RWPE2 (cell line): ENCODE data around the gene EFR3B.
"Not testable (repeated sequence)": the region's sequence is repeated elsewhere in the genome, so short reads cannot be mapped to it uniquely, and the experiment has no call there.

Experiments used
- ATAC-seq: fragments of 200-7000 bp; cut with Tn5 transposase; 3 replicates; pipeline ENCODE4 v1.9.1; 2021; ENCODE audit warnings: low read depth
- DNase-seq: peaks from one replicate; pipeline ENCODE4 v3.0.0-alpha.2; 2020; ENCODE audit warnings: low spot score
- H3K27ac ChIP-seq: fragments of 450-650 bp; 2 replicates; pipeline ENCODE4 v1.5.1; 2017; ENCODE audit warnings: mild to moderate bottlenecking; ENCODE audit not compliant: poor library complexity, severe bottlenecking
- H3K27me3 ChIP-seq: fragments of 250-450 bp; sonication (Bioruptor Pico); 2 replicates; pipeline ENCODE4 v1.5.1; 2021; ENCODE audit warnings: mild to moderate bottlenecking, moderate library complexity; ENCODE audit not compliant: insufficient read depth, poor library complexity, severe bottlenecking
- H3K36me3 ChIP-seq: fragments of 250-450 bp; sonication (Bioruptor Pico); 2 replicates; pipeline ENCODE4 v1.5.1; 2020; ENCODE audit warnings: low read depth, mild to moderate bottlenecking, moderate library complexity
- H3K4me1 ChIP-seq: fragments of 250-450 bp; sonication (Bioruptor Pico); 2 replicates; pipeline ENCODE4 v1.5.1; 2021; ENCODE audit warnings: mild to moderate bottlenecking, moderate library complexity; ENCODE audit not compliant: insufficient read depth, poor library complexity, severe bottlenecking
- H3K4me3 ChIP-seq: fragments of 250-450 bp; sonication (Bioruptor Pico); 2 replicates; pipeline ENCODE4 v1.5.1; 2021; ENCODE audit warnings: mild to moderate bottlenecking, moderate library complexity; ENCODE audit not compliant: severe bottlenecking
- H3K9me3 ChIP-seq: fragments of 250-450 bp; sonication (Bioruptor Pico); 2 replicates; pipeline ENCODE4 v1.5.1; 2021; ENCODE audit warnings: mild to moderate bottlenecking, moderate library complexity; ENCODE audit not compliant: severe bottlenecking
- CTCF ChIP-seq: fragments of 450-650 bp; IDR thresholded peaks from one replicate; pipeline ENCODE4 v1.5.1; 2017; ENCODE audit warnings: mild to moderate bottlenecking, moderate library complexity; ENCODE audit not compliant: poor library complexity, severe bottlenecking

The EFR3B gene

GRCh38 chr2:25132693-25133092 is 90.8 kb downstream of the EFR3B start:
- H3K27ac ChIP-seq, result no peak overlapping the region
- no peak for TF ChIP-seq CTCF
- no peaks in the 10 kb centered on the region for H3K9me3 ChIP-seq
- H3K4me1 ChIP-seq, result no peaks in the 10 kb centered on the region
- no peaks in the 10 kb centered on the region for H3K27me3 ChIP-seq
- ATAC-seq (no peak), DNase-seq (no peak)
- H3K36me3 ChIP-seq, result no peaks in the 10 kb centered on the region
- no peak overlapping the region for H3K4me3 ChIP-seq

GRCh38 chr2:25140535-25140934 is 98.7 kb downstream of the EFR3B start:
- not testable (repeated sequence) for H3K27me3 ChIP-seq, H3K4me1 ChIP-seq

GRCh38 chr2:25141120-25141519 is 99.2 kb downstream of the EFR3B start:
- Histone ChIP-seq H3K27me3 (no peaks in the 10 kb centered on the region), H3K4me1 (no peaks in the 10 kb centered on the region), H3K4me3 (no peak overlapping the region), H3K9me3 (no peaks in the 10 kb centered on the region), H3K36me3 (no peaks in the 10 kb centered on the region), H3K27ac (no peak overlapping the region)
- ATAC-seq, result no peak
- TF ChIP-seq CTCF, result no peak
- no peak for DNase-seq

More at GRCh38 chr2:25140535-25140934, 98.7 kb downstream of the EFR3B start:
- not testable (repeated sequence) for ATAC-seq, H3K4me3 ChIP-seq, H3K36me3 ChIP-seq, DNase-seq, H3K9me3 ChIP-seq, H3K27ac ChIP-seq

- H3K4me3 ChIP-seq, result no peak overlapping the region
- H3K4me1 ChIP-seq, result no peaks in the 10 kb centered on the region
- no peak overlapping the region for H3K27ac ChIP-seq
- DNase-seq, result no peak
- ATAC-seq, result no peak
- no peak for TF ChIP-seq CTCF
- no peaks in the 10 kb centered on the region for H3K36me3 ChIP-seq
- H3K9me3 ChIP-seq, result no peaks in the 10 kb centered on the region
- H3K27me3 ChIP-seq, result no peaks in the 10 kb centered on the region
Measured at GRCh38 chr2:25145803-25146202, 103.9 kb downstream of the EFR3B start.

GRCh38 chr2:25146896-25147295 is 105.0 kb downstream of the EFR3B start:
- ATAC-seq (no peak), DNase-seq (no peak)
- Histone ChIP-seq H3K9me3 (no peaks in the 10 kb centered on the region), H3K4me3 (no peak overlapping the region), H3K4me1 (no peaks in the 10 kb centered on the region), H3K27me3 (no peaks in the 10 kb centered on the region), H3K36me3 (no peaks in the 10 kb centered on the region), H3K27ac (no peak overlapping the region)
- TF ChIP-seq CTCF, result no peak
